HepG2 (cell line): Measurements from ENCODE around the gene GOLGA7B. TPM values are rescaled to one million over a fixed set of nuclear protein-coding genes. Genes with fewer than 3 reads are reported as not detected.

ENCODE experiments used
- ATAC-seq: fragments of 200-7000 bp; cut with Tn5 transposase; 3 replicates; pipeline ENCODE4 v1.9.1; 2020; ENCODE audit warnings: mild to moderate bottlenecking, moderate library complexity
- BruUV-seq: library from RNA; stranded (reverse); fragments of 400-500 nt; replicated peaks from 2 replicates; lab custom pipeline; 2021; lab: Mats Ljungman, UMichigan
- CTCF ChIA-PET: fragments of 300-600 bp; formaldehyde crosslinking; extraction: SDS; loops from one replicate; lab custom pipeline; 2021; ENCODE audit warnings: low total read pairs, inconsistent platforms, low intra/inter-chr PET ratio; lab: Yijun Ruan, JAX
- POLR2A ChIA-PET: fragments of 350-600 bp; sonication (Branson Sonifier 250); formaldehyde crosslinking; loops from one replicate; lab custom pipeline; 2020; ENCODE audit warnings: antibody characterized with exemption, inconsistent platforms; lab: Yijun Ruan, JAX
- DNase-seq: peaks from one replicate; pipeline ENCODE4 v3.0.0-alpha.2; 2015; ENCODE audit warnings: low spot score
- FAIRE-seq: peaks from 3 replicates; lab custom pipeline; 2011; peaks lifted over from hg19 to GRCh38; lab: Jason Lieb, UNC
- H2AFZ ChIP-seq: one replicate; pipeline ENCODE4 v1.6.1; 2011; ENCODE audit warnings: low read length, inconsistent platforms
- H3K27ac ChIP-seq: fragments of 300-600 bp; 3 replicates; pipeline ENCODE4 v1.8.0; 2011; ENCODE audit warnings: mixed run types, mild to moderate bottlenecking, mixed read lengths, low read length, inconsistent platforms; ENCODE audit not compliant: insufficient read depth; ENCODE audit errors: extremely low read length
- H3K27me3 ChIP-seq, 2 experiments: fragments of 200-600 bp in 1 of 2; 2 replicates in 1 of 2; 3 replicates in 1 of 2; pipeline versions ENCODE4 v1.6.0 to v1.8.0; 2011; ENCODE audit warnings: low read length in 2 of 2, mild to moderate bottlenecking in 2 of 2, moderate library complexity in 2 of 2, inconsistent platforms in 1 of 2; ENCODE audit not compliant: insufficient read depth in 2 of 2, control insufficient read depth in 1 of 2
- H3K36me3 ChIP-seq, 2 experiments: fragments of 200-600 bp in 1 of 2; replicated peaks in 1 of 2; 2 replicates in 1 of 2; 3 replicates in 1 of 2; pipeline versions ENCODE4 v1.5.1 to v1.8.0; 2011; ENCODE audit warnings: low read length in 2 of 2, inconsistent platforms in 1 of 2; ENCODE audit not compliant: insufficient read depth in 2 of 2, control insufficient read depth in 1 of 2
- H3K4me1 ChIP-seq: 2 replicates; pipeline ENCODE4 v1.5.1; 2012; ENCODE audit warnings: low read length, inconsistent platforms; ENCODE audit not compliant: insufficient read depth
- H3K4me2 ChIP-seq: 2 replicates; pipeline ENCODE4 v1.6.0; 2011; ENCODE audit warnings: low read depth, low read length, inconsistent platforms
- H3K4me3 ChIP-seq, 3 experiments: fragments of 200-600 bp in 1 of 3; sonication (generic), shearing (Covaris generic) in 1 of 3; replicated peaks in 1 of 3; 2 replicates each; pipeline ENCODE4 v1.5.1; 2011 to 2016; ENCODE audit warnings: low read length in 3 of 3, inconsistent platforms in 2 of 3, low read depth in 2 of 3, mild to moderate bottlenecking in 2 of 3, control low read depth in 1 of 3, mixed read lengths in 1 of 3; ENCODE audit not compliant: insufficient read depth in 1 of 3
- H3K79me2 ChIP-seq: one replicate; pipeline ENCODE4 v1.6.1; 2011; ENCODE audit warnings: low read length, inconsistent platforms; ENCODE audit not compliant: insufficient read depth
- H3K9ac ChIP-seq: 2 replicates; pipeline ENCODE4 v1.6.0; 2011; ENCODE audit warnings: mild to moderate bottlenecking, low read depth, low read length, inconsistent platforms; ENCODE audit not compliant: insufficient read depth
- H3K9me3 ChIP-seq: 2 replicates; pipeline ENCODE4 v1.5.1; 2012; ENCODE audit warnings: mild to moderate bottlenecking, low read length
- H4K20me1 ChIP-seq: 2 replicates; pipeline ENCODE4 v1.6.0; 2011; ENCODE audit warnings: inconsistent platforms, mild to moderate bottlenecking, low read length, moderate library complexity; ENCODE audit not compliant: insufficient read depth
- CREB1 ChIP-seq, 2 experiments: fragments of 450-650 bp in 1 of 2; IDR thresholded peaks; 2 replicates each; pipeline ENCODE4 v1.6.1; 2016 to 2017; ENCODE audit warnings: control low read depth in 1 of 2, mild to moderate bottlenecking in 1 of 2, missing compliant biosample characterization in 1 of 2, missing genetic modification characterization in 1 of 2
- ETS1 ChIP-seq: sonication (generic); formaldehyde crosslinking; IDR thresholded peaks from 2 replicates; pipeline ENCODE4 v1.4.0; 2020; ENCODE audit warnings: missing genetic modification reagents
- HNF4G ChIP-seq, 2 experiments: sonication (generic) in 1 of 2; formaldehyde crosslinking in 1 of 2; IDR thresholded peaks; 2 replicates each; pipeline versions ENCODE4 v1.4.0 to v1.6.1; 2011 to 2020; ENCODE audit warnings: borderline replicate concordance in 2 of 2, low read depth in 2 of 2, mild to moderate bottlenecking in 2 of 2, low read length in 1 of 2, missing genetic modification reagents in 1 of 2, moderate library complexity in 1 of 2
- LCORL ChIP-seq, 2 experiments: fragments of 450-650 bp in 1 of 2; sonication (generic) in 1 of 2; formaldehyde crosslinking in 1 of 2; IDR thresholded peaks; 2 replicates each; pipeline versions ENCODE4 v1.5.0 to v1.6.1; 2017 to 2020; ENCODE audit warnings: antibody characterized with exemption in 1 of 2, missing genetic modification reagents in 1 of 2
- MXD3 ChIP-seq: IDR thresholded peaks from 2 replicates; pipeline ENCODE4 v1.6.1; 2016; ENCODE audit warnings: mild to moderate bottlenecking, missing biosample characterization, missing genetic modification reagents
- SRSF9 ChIP-seq: fragments of 200-400 bp; formaldehyde crosslinking; IDR thresholded peaks from 2 replicates; pipeline ENCODE4 v1.6.1; 2018; ENCODE audit warnings: borderline replicate concordance, mild to moderate bottlenecking, low read depth, low read length; ENCODE audit not compliant: insufficient read depth, poor library complexity, severe bottlenecking
- STAG1 ChIP-seq: sonication (generic); formaldehyde crosslinking; IDR thresholded peaks from 2 replicates; pipeline ENCODE4 v1.4.0; 2020; ENCODE audit warnings: missing genetic modification reagents
- TARDBP ChIP-seq: sonication (generic); formaldehyde crosslinking; IDR thresholded peaks from 2 replicates; pipeline ENCODE4 v1.8.0; 2022; ENCODE audit warnings: mild to moderate bottlenecking, missing genetic modification reagents
- TFE3 ChIP-seq: IDR thresholded peaks from 2 replicates; pipeline ENCODE4 v1.6.1; 2016
- THAP9 ChIP-seq: sonication (generic); formaldehyde crosslinking; IDR thresholded peaks from 2 replicates; pipeline ENCODE4; 2020; ENCODE audit warnings: missing genetic modification reagents, mild to moderate bottlenecking, borderline replicate concordance
- TRAFD1 ChIP-seq: sonication (generic); formaldehyde crosslinking; IDR thresholded peaks from 2 replicates; pipeline ENCODE4 v1.5.1; 2020; ENCODE audit warnings: missing genetic modification reagents, mild to moderate bottlenecking, borderline replicate concordance
- ZFP90 ChIP-seq: sonication (generic); formaldehyde crosslinking; IDR thresholded peaks from 2 replicates; pipeline ENCODE4 v1.8.0; 2022; ENCODE audit warnings: missing genetic modification reagents, mild to moderate bottlenecking, inconsistent platforms, borderline replicate concordance
- ZNF777 ChIP-seq: sonication (generic); formaldehyde crosslinking; IDR thresholded peaks from 2 replicates; pipeline ENCODE4 v1.4.0; 2020; ENCODE audit warnings: missing genetic modification reagents
- WGBS: methylation state at CpG from one replicate; pipeline ENCODE4 v1.1.6; 2017; ENCODE audit warnings: low lambda C conversion rate; 5-methylcytosine and 5-hydroxymethylcytosine counted together
- in situ Hi-C: cut with HindIII; loops from 2 replicates; pipeline ENCODE4 v1.10.0; 2017; ENCODE audit warnings: low pct_unique_long_range_greater_than_20kb; ENCODE audit not compliant: extremely low pct_ligation_motif_present
- intact Hi-C: fragments of 100-400 bp; cut with micrococcal nuclease; formaldehyde crosslinking; loops from one replicate; pipeline ENCODE4 v1.10.0; 2022; ENCODE audit not compliant: unreplicated experiment
- polyA plus RNA-seq, 8 experiments: library from polyadenylated mRNA; depleted of rRNA in 3 of 8; stranded (reverse) in 7 of 8; unstranded in 1 of 8; fragments of >200 nt; fragmentation: Illumina TruSeq in 4 of 8; extraction: Trizol in 4 of 8; gene quantifications; 2 replicates each; pipeline versions ENCODE4 v1.2.1 to v1.2.3, GENCODE V29; 2011 to 2016; ENCODE audit warnings: low read depth in 4 of 8, missing spikeins in 1 of 8, mixed read lengths in 1 of 8; ENCODE audit not compliant: insufficient read depth in 1 of 8
- total RNA-seq, 5 experiments: library from RNA; depleted of rRNA; stranded (reverse); fragments of >200 nt; fragmentation: Illumina TruSeq; extraction: Trizol; gene quantifications; 2 replicates each; pipeline ENCODE4 v1.2.3, GENCODE V29; 2016; ENCODE audit warnings: low read depth in 1 of 5

Gene GOLGA7B
- total and polyA plus RNA-seq, 2 of the 13 experiments (the other 11 are each of a cell fraction or from before 2014, with no cell fraction given): not detected

- ATAC-seq: no peak
- H3K4me3 ChIP-seq: no peak overlapping the region
- in situ Hi-C loops: no loop called here
- H3K36me3 ChIP-seq: no peaks in the 10 kb centered on the region
- no peaks in the 10 kb centered on the region for H3K4me1 ChIP-seq
- H3K27ac ChIP-seq: no peak overlapping the region
- intact Hi-C loops: no loop called here
- no peaks in the 10 kb centered on the region for H3K9me3 ChIP-seq
- H3K27me3 ChIP-seq: peaks cover 0 to 16% of the 10 kb centered on the region in 2 experiments; a peak in 2 of 5 replicates
- no TSS peak for BruUV-seq
- no peak overlapping the region for H2AFZ ChIP-seq
- CTCF ChIA-PET: no interaction called here
- H3K79me2 ChIP-seq: no peaks in the 10 kb centered on the region
- POLR2A ChIA-PET: no interaction called here
- 63% methylated on average over 3 of the region's 3 CpGs for WGBS
- no peaks in the 10 kb centered on the region for H4K20me1 ChIP-seq
- H3K9ac ChIP-seq: no peak overlapping the region
- no peak for FAIRE-seq
- H3K4me2 ChIP-seq: no peak overlapping the region
- DNase-seq: no peak
- TF ChIP-seq LCORL (IDR thresholded peaks at IDR 0.05) (no peak), LCORL (CRISPR knock-in tag; IDR thresholded peaks at IDR 0.05) (no peak), TRAFD1 (CRISPR knock-in tag) (no peak), TARDBP (CRISPR knock-in tag) (no peak), TFE3 (CRISPR knock-in tag) (no peak), ETS1 (no peak), MXD3 (CRISPR knock-in tag) (no peak), SRSF9 (no peak), HNF4G (IDR thresholded peaks at IDR 0.05; ENCODE audit: borderline replicate concordance, low read depth, low read length) (no peak), HNF4G (CRISPR knock-in tag; IDR thresholded peaks at IDR 0.05; ENCODE audit: borderline replicate concordance, low read depth) (no peak), ZNF777 (no peak), THAP9 (no peak), ZFP90 (CRISPR knock-in tag) (no peak), CREB1 (IDR thresholded peaks at IDR 0.05) (no peak), CREB1 (CRISPR knock-in tag; IDR thresholded peaks at IDR 0.05) (no peak), STAG1 (CRISPR knock-in tag) (no peak)
Observed at GRCh38 chr10:97838091-97838490, 11.6 kb upstream of the GOLGA7B start.
